ENCODE measurements around the gene RABAC1. TPM values are rescaled to one million over a fixed set of nuclear protein-coding genes. Genes with fewer than 3 reads are reported as not detected.

Gene RABAC1
- 10 to 100 TPM; 79.6 to 89.7 TPM for total RNA-seq

- peak; percentile 88 for DNase-seq (ENCODE audit: low spot score)
- H3K27me3 Mint-ChIP-seq = no peaks in the 10 kb centered on the region
- H3K9me3 Mint-ChIP-seq = no peaks in the 10 kb centered on the region
- H3K27ac Mint-ChIP-seq = peak within 1 kb of the TSS; percentile 72 to 89
- H3K4me3 Mint-ChIP-seq = peak within 1 kb of the TSS; percentile 83
- no peaks in the 10 kb centered on the region for H3K36me3 Mint-ChIP-seq
- peaks cover 15 to 20% of the 10 kb centered on the region in 2 donors for H3K4me1 Mint-ChIP-seq (ENCODE audit: low read depth in 2 of 2)
- peak; percentile 95 to 97 for ATAC-seq
Measured at GRCh38 chr19:41959056-41960053, at the start of gene RABAC1. Gene RABAC1, minus strand, starts transcription at chr19:41959321. Its CDS starts 29 bp downstream, at chr19:41959292.

GRCh38 chr19:42006569-42006968 lies 47.4 kb upstream of the RABAC1 start:
- Mint-ChIP-seq H3K36me3 (no peaks in the 10 kb centered on the region), H3K9me3 (no peaks in the 10 kb centered on the region), H3K27ac (no peak overlapping the region), H3K4me3 (no peak overlapping the region), H3K4me1 (ENCODE audit: low read depth in 2 of 2) (no peaks in the 10 kb centered on the region), H3K27me3 (peaks cover 18% of the 10 kb centered on the region in 2 donors)
- no peak for DNase-seq (ENCODE audit: low spot score)
- no peak for ATAC-seq

GRCh38 chr19:42005504-42005903 lies 46.4 kb upstream of the RABAC1 start:
- no peak for DNase-seq (ENCODE audit: low spot score)
- Mint-ChIP-seq H3K4me1 (ENCODE audit: low read depth in 2 of 2) (no peaks in the 10 kb centered on the region), H3K36me3 (no peaks in the 10 kb centered on the region), H3K9me3 (no peaks in the 10 kb centered on the region), H3K4me3 (no peak overlapping the region), H3K27me3 (peaks cover 24 to 27% of the 10 kb centered on the region in 2 donors), H3K27ac (no peak overlapping the region)
- no peak for ATAC-seq

GRCh38 chr19:42003506-42004294 lies 44.6 kb upstream of the RABAC1 start:
- H3K27me3 Mint-ChIP-seq = peaks cover 35 to 42% of the 10 kb centered on the region in 2 donors
- H3K27ac Mint-ChIP-seq = no peak overlapping the region
- peaks cover 4 to 5% of the 10 kb centered on the region in 2 donors for H3K4me1 Mint-ChIP-seq (ENCODE audit: low read depth in 2 of 2)

GRCh38 chr19:41999878-42000208 lies 40.7 kb upstream of the RABAC1 start:
- H3K27ac Mint-ChIP-seq = no peak overlapping the region
- H3K4me3 Mint-ChIP-seq = no peak overlapping the region
- H3K36me3 Mint-ChIP-seq = peaks cover 5% of the 10 kb centered on the region
- ATAC-seq (no peak), DNase-seq (ENCODE audit: low spot score) (no peak)
- H3K4me1 Mint-ChIP-seq (ENCODE audit: low read depth in 2 of 2) = peaks cover 24 to 25% of the 10 kb centered on the region in 2 donors
- H3K27me3 Mint-ChIP-seq = peaks cover 59 to 75% of the 10 kb centered on the region in 2 donors
- peaks cover 4% of the 10 kb centered on the region for H3K9me3 Mint-ChIP-seq

More at GRCh38 chr19:42003506-42004294, 44.6 kb upstream of the RABAC1 start:
- DNase-seq (ENCODE audit: low spot score) (no peak), ATAC-seq (no peak)
- H3K9me3 Mint-ChIP-seq = no peaks in the 10 kb centered on the region
- no peaks in the 10 kb centered on the region for H3K36me3 Mint-ChIP-seq
- H3K4me3 Mint-ChIP-seq = no peak overlapping the region

GRCh38 chr19:41999071-41999877 lies 40.2 kb upstream of the RABAC1 start:
- DNase-seq (ENCODE audit: low spot score) (no peak), ATAC-seq (no peak)
- Mint-ChIP-seq H3K36me3 (peaks cover 5% of the 10 kb centered on the region), H3K27me3 (peaks cover 59 to 77% of the 10 kb centered on the region in 2 donors), H3K4me3 (peak overlapping the region; percentile 30), H3K9me3 (peaks cover 4% of the 10 kb centered on the region), H3K4me1 (ENCODE audit: low read depth in 2 of 2) (peaks cover 27 to 29% of the 10 kb centered on the region in 2 donors), H3K27ac (no peak overlapping the region)

- DNase-seq (ENCODE audit: low spot score) (no peak), ATAC-seq (no peak)
- H3K36me3 Mint-ChIP-seq = peaks cover 5% of the 10 kb centered on the region
- H3K9me3 Mint-ChIP-seq = peaks cover 4% of the 10 kb centered on the region
- peaks cover 53 to 70% of the 10 kb centered on the region in 2 donors for H3K27me3 Mint-ChIP-seq
- H3K4me1 Mint-ChIP-seq (ENCODE audit: low read depth in 2 of 2) = peaks cover 30 to 31% of the 10 kb centered on the region in 2 donors
- no peak overlapping the region for H3K4me3 Mint-ChIP-seq
- H3K27ac Mint-ChIP-seq = no peak overlapping the region
Measured at GRCh38 chr19:41998246-41999020, 39.3 kb upstream of the RABAC1 start.

- Mint-ChIP-seq H3K4me3 (no peak overlapping the region), H3K27ac (no peak overlapping the region), H3K27me3 (peaks cover 51 to 70% of the 10 kb centered on the region in 2 donors), H3K4me1 (ENCODE audit: low read depth in 2 of 2) (peaks cover 31 to 34% of the 10 kb centered on the region in 2 donors), H3K36me3 (peaks cover 5% of the 10 kb centered on the region), H3K9me3 (peaks cover 4% of the 10 kb centered on the region)
- ATAC-seq (no peak), DNase-seq (ENCODE audit: low spot score) (no peak)
Measured at GRCh38 chr19:41997851-41998229, 38.7 kb upstream of the RABAC1 start.

GRCh38 chr19:41997121-41997850 lies 38.2 kb upstream of the RABAC1 start:
- Mint-ChIP-seq H3K9me3 (peaks cover 4% of the 10 kb centered on the region), H3K4me3 (peak overlapping the region; percentile 28), H3K4me1 (ENCODE audit: low read depth in 2 of 2) (peaks cover 36 to 39% of the 10 kb centered on the region in 2 donors), H3K36me3 (peaks cover 5% of the 10 kb centered on the region), H3K27me3 (peaks cover 49 to 68% of the 10 kb centered on the region in 2 donors), H3K27ac (no peak overlapping the region)
- ATAC-seq = no peak
- no peak for DNase-seq (ENCODE audit: low spot score)

- Mint-ChIP-seq H3K4me3 (peak overlapping the region; percentile 0), H3K4me1 (ENCODE audit: low read depth in 2 of 2) (peaks cover 36 to 40% of the 10 kb centered on the region in 2 donors), H3K27ac (no peak overlapping the region), H3K27me3 (peaks cover 41 to 58% of the 10 kb centered on the region in 2 donors), H3K9me3 (peaks cover 4% of the 10 kb centered on the region), H3K36me3 (peaks cover 5% of the 10 kb centered on the region)
- ATAC-seq = no peak
- no peak for DNase-seq (ENCODE audit: low spot score)
Measured at GRCh38 chr19:41995959-41996797, 37.1 kb upstream of the RABAC1 start.

All from natural killer cell treated with Interleukin-12 subunit alpha and Interleukin-12 subunit beta and Interleukin-15 and Interleukin-18, amount 100 ng/mL, for 72 hours (primary cell).